ENCODE data around the gene UGT1A9. TPM values are rescaled to one million over a fixed set of nuclear protein-coding genes. Genes with fewer than 3 reads are reported as not detected.

The UGT1A9 gene
- total RNA-seq, 4 donors from 2014 or later = not detected

DNA sequence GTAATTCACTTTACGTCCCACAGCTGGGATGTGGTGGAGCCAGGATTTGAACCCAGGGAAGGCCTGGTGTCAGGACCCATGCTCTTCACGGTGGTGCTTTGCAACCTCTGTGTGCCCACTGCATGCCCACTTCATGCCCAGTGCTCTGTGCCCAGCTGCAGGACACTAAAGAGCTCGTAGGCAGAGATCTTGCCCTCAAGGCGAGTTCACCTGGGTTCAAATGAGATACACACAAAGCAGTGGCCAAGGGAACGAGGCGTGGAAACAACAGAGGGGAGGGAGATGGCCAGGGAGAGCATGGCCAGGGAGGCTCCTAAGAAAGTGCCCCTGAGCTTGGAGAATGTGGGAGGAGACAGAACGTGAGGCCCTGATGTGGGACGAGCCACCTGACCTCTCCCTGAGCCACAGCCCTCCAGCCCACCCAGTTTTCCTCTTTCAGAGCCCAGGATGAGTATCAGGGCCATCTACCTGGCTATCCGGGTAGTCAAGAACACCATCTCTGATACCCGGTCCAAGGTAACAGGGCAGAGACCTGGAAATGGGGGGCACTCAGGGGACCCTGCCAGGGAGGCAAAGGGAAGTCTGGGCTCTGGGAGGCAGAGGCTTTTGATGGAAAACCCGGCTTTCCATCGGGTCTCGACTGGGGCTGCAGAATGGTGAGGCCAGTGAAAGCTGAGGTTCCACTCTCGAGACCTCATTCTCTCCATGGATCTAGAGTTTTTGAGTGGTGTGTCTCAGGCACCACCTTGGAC, 126.8 kb downstream of the UGT1A9 start:
- 100% methylated on average over 2 of the region's 14 CpGs; no CpG with 5 or more reads in 1 of the 2 donors for WGBS, 2 donors (ENCODE audit: low coverage in 1 of 2)
- H3K27me3 ChIP-seq = peaks cover 11% of the 10 kb centered on the region
- no peaks in the 10 kb centered on the region for H3K4me1 ChIP-seq
- no peak overlapping the region for H3K27ac ChIP-seq
- H3K9me3 ChIP-seq = no peaks in the 10 kb centered on the region
- H3K36me3 ChIP-seq = no peaks in the 10 kb centered on the region
- TF ChIP-seq CTCF (IDR thresholded peaks at IDR 0.05) (no peak), POLR2AphosphoS5 (IDR thresholded peaks at IDR 0.05) (no peak), POLR2A (IDR thresholded peaks at IDR 0.05) (no peak), EP300 (IDR thresholded peaks at IDR 0.05) (no peak)
- no peak overlapping the region for H3K4me3 ChIP-seq
- ATAC-seq = no peak

DNA sequence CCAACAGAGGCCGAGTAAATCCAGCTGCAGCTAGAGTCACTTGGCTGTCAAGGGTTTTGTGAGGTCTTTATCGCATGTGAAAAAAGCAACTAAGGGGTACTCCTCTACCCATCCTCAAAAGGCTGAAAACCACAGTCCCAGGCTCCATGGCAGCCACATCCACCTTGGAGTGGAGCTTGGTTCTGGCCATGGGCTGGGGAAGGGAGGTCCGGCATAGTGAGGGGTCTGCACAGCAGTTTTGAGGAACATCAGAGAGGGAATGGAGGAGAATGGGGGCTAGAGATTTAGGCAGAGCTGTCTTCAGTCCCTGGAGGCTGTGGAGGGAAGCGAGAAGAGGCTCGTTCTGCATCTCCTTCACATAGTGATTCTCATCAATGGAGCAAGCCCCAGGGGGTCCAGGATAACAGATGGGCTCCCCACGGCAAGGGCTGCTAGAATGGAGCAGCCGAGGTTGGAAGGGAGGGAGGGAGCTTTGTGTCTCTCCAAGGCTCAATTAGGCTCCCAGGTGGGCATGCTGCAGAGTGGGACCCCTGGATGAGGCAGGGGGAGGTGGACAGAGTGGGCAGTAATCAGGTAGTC, 127.5 kb downstream of the UGT1A9 start:
- no peak for TF ChIP-seq POLR2A (IDR thresholded peaks at IDR 0.05)
- TF ChIP-seq CTCF (IDR thresholded peaks at IDR 0.05) = no peak
- no peak for TF ChIP-seq EP300 (IDR thresholded peaks at IDR 0.05)
- no peaks in the 10 kb centered on the region for H3K4me1 ChIP-seq
- ATAC-seq = no peak
- no peaks in the 10 kb centered on the region for H3K36me3 ChIP-seq
- H3K27me3 ChIP-seq = peaks cover 13% of the 10 kb centered on the region
- H3K27ac ChIP-seq = no peak overlapping the region
- WGBS, 2 donors (ENCODE audit: low coverage in 1 of 2) = 0 to 55% methylated on average over 1 to 7 of the region's 7 CpGs
- H3K4me3 ChIP-seq = no peak overlapping the region
- no peaks in the 10 kb centered on the region for H3K9me3 ChIP-seq

DNA sequence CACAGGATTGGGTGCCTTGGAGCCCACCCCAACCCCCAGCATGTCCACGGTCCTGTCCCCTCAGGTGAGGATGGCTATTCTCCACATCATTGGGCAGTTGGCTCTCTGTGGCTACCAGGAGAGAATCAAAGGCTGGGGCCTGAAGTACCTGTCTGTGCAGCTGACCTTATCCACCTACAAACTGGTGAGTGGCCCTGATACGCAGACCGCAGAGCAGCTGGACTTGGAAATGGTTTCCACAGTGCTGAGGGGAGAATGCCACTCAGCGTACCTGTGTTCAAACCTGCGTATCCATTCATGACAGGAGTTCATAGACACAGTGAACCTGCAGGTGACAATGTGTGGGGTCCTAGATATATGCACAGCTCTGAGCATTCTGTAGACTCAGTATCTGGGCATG, 128.0 kb downstream of the UGT1A9 start:
- Histone ChIP-seq H3K27me3 (peaks cover 13% of the 10 kb centered on the region), H3K4me1 (no peaks in the 10 kb centered on the region), H3K36me3 (no peaks in the 10 kb centered on the region), H3K9me3 (no peaks in the 10 kb centered on the region), H3K27ac (no peak overlapping the region), H3K4me3 (no peak overlapping the region)
- TF ChIP-seq POLR2A (IDR thresholded peaks at IDR 0.05) = no peak
- TF ChIP-seq CTCF (IDR thresholded peaks at IDR 0.05) = no peak
- TF ChIP-seq EP300 (IDR thresholded peaks at IDR 0.05) = no peak
- no peak for TF ChIP-seq POLR2AphosphoS5 (IDR thresholded peaks at IDR 0.05)
- no CpG with 5 or more reads among the region's 5 CpGs for WGBS, 2 donors (ENCODE audit: low coverage in 1 of 2)
- no peak for ATAC-seq

GRCh38 chr2:233800208-233800607, 128.5 kb downstream of the UGT1A9 start:
- WGBS, 2 donors (ENCODE audit: low coverage in 1 of 2) = 80 to 83% methylated on average over 1 of the region's 7 CpGs

More at GRCh38 chr2:233800208-233800607, 128.5 kb downstream of the UGT1A9 start:
- no peaks in the 10 kb centered on the region for H3K4me1 ChIP-seq
- TF ChIP-seq CTCF (IDR thresholded peaks at IDR 0.05) (no peak), EP300 (IDR thresholded peaks at IDR 0.05) (no peak), POLR2AphosphoS5 (IDR thresholded peaks at IDR 0.05) (no peak), POLR2A (IDR thresholded peaks at IDR 0.05) (no peak)
- peaks cover 13% of the 10 kb centered on the region for H3K27me3 ChIP-seq
- no peaks in the 10 kb centered on the region for H3K9me3 ChIP-seq
- H3K27ac ChIP-seq = no peak overlapping the region
- no peak overlapping the region for H3K4me3 ChIP-seq
- no peaks in the 10 kb centered on the region for H3K36me3 ChIP-seq
- no peak for ATAC-seq

All from gastroesophageal sphincter (tissue), 4 donors.